H9 (cell line): Measurements from ENCODE around the gene RNF40. TPM values are rescaled to one million over a fixed set of nuclear protein-coding genes. Genes with fewer than 3 reads are reported as not detected.

ENCODE experiments used
- DNase-seq: peaks from one replicate; pipeline ENCODE4 v3.0.0-alpha.2; 2017
- H2AFZ ChIP-seq: one replicate; pipeline ENCODE4 v1.6.1; 2013; ENCODE audit warnings: mild to moderate bottlenecking, low read length, control low read depth, moderate library complexity
- H2AK5ac ChIP-seq: 2 replicates; pipeline ENCODE4 v1.6.1; 2013; ENCODE audit warnings: low read length, control low read depth, mixed read lengths; ENCODE audit not compliant: insufficient read length
- H2BK120ac ChIP-seq: one replicate; pipeline ENCODE4 v1.6.1; 2013; ENCODE audit warnings: low read depth, mild to moderate bottlenecking, low read length, control low read depth, inconsistent platforms; ENCODE audit not compliant: poor library complexity, severe bottlenecking
- H2BK12ac ChIP-seq: 2 replicates; pipeline ENCODE4 v1.6.1; 2013; ENCODE audit warnings: low read length, control low read depth, mixed read lengths, low read depth; ENCODE audit not compliant: insufficient read length
- H2BK15ac ChIP-seq: 2 replicates; pipeline ENCODE4 v1.6.1; 2013; ENCODE audit warnings: low read depth, low read length, control low read depth
- H2BK20ac ChIP-seq: one replicate; pipeline ENCODE4 v1.6.1; 2013; ENCODE audit warnings: low read depth, mild to moderate bottlenecking, low read length, control low read depth, inconsistent platforms; ENCODE audit not compliant: poor library complexity, severe bottlenecking
- H2BK5ac ChIP-seq: 2 replicates; pipeline ENCODE4 v1.6.1; 2013; ENCODE audit warnings: low read length, control low read depth, mixed read lengths; ENCODE audit not compliant: insufficient read length
- H3K14ac ChIP-seq: 2 replicates; pipeline ENCODE4 v1.6.1; 2013; ENCODE audit warnings: low read length, control low read depth; ENCODE audit not compliant: insufficient read depth
- H3K18ac ChIP-seq: 2 replicates; pipeline ENCODE4 v1.6.1; 2013; ENCODE audit warnings: low read depth, mild to moderate bottlenecking, mixed read lengths, low read length, control low read depth; ENCODE audit not compliant: insufficient read length
- H3K23ac ChIP-seq: 2 replicates; pipeline ENCODE4 v1.6.1; 2013; ENCODE audit warnings: low read length, control low read depth, mixed read lengths, low read depth; ENCODE audit not compliant: insufficient read length
- H3K23me2 ChIP-seq: 2 replicates; pipeline ENCODE4 v1.6.1; 2013; ENCODE audit warnings: low read depth, mild to moderate bottlenecking, mixed read lengths, low read length, control low read depth; ENCODE audit not compliant: insufficient read length, poor library complexity, severe bottlenecking
- H3K27ac ChIP-seq: 2 replicates; pipeline ENCODE4 v1.5.1; 2013; ENCODE audit warnings: low read length, control low read depth, mixed read lengths, low read depth; ENCODE audit not compliant: insufficient read length
- H3K27me3 ChIP-seq: 2 replicates; pipeline ENCODE4 v1.6.1; 2013; ENCODE audit warnings: low read length, control low read depth, inconsistent platforms; ENCODE audit not compliant: insufficient read depth
- H3K4ac ChIP-seq: 2 replicates; pipeline ENCODE4 v1.6.1; 2013; ENCODE audit warnings: low read depth, mild to moderate bottlenecking, control low read depth, inconsistent platforms, low read length, moderate library complexity
- H3K4me1 ChIP-seq: 2 replicates; pipeline ENCODE4 v1.6.1; 2013; ENCODE audit warnings: low read length, control low read depth, inconsistent platforms; ENCODE audit not compliant: insufficient read depth
- H3K4me2 ChIP-seq: 2 replicates; pipeline ENCODE4 v1.6.1; 2013; ENCODE audit warnings: low read length, control low read depth, mixed read lengths; ENCODE audit not compliant: insufficient read length, insufficient read depth
- H3K56ac ChIP-seq: 2 replicates; pipeline ENCODE4 v1.6.1; 2013; ENCODE audit warnings: low read depth, mild to moderate bottlenecking, mixed read lengths, low read length, control low read depth; ENCODE audit not compliant: insufficient read length
- H3K79me1 ChIP-seq: 2 replicates; pipeline ENCODE4 v1.6.1; 2013; ENCODE audit warnings: low read depth, mild to moderate bottlenecking, moderate library complexity, low read length, control low read depth, inconsistent platforms; ENCODE audit not compliant: insufficient read depth, poor library complexity, severe bottlenecking
- H3K79me2 ChIP-seq: 2 replicates; pipeline ENCODE4 v1.6.1; 2013; ENCODE audit warnings: low read length, control low read depth, inconsistent platforms; ENCODE audit not compliant: insufficient read depth
- H3K9ac ChIP-seq: 2 replicates; pipeline ENCODE4 v1.6.1; 2013; ENCODE audit warnings: low read length, control low read depth, mixed read lengths; ENCODE audit not compliant: insufficient read length; ENCODE audit errors: extremely low read depth
- H3K9me3 ChIP-seq: one replicate; pipeline ENCODE4 v1.6.1; 2013; ENCODE audit warnings: low read depth, low read length, inconsistent platforms; ENCODE audit not compliant: control insufficient read depth
- H3T11ph ChIP-seq: one replicate; pipeline ENCODE4 v1.6.1; 2013; ENCODE audit warnings: mild to moderate bottlenecking, low read length, control low read depth, inconsistent platforms
- H4K20me1 ChIP-seq: one replicate; pipeline ENCODE4 v1.6.1; 2013; ENCODE audit not compliant: control insufficient read depth, insufficient read length, insufficient read depth
- H4K5ac ChIP-seq: 2 replicates; pipeline ENCODE4 v1.6.1; 2013; ENCODE audit warnings: low read depth, mild to moderate bottlenecking, mixed read lengths, low read length, control low read depth; ENCODE audit not compliant: insufficient read length
- H4K8ac ChIP-seq: replicated peaks from 2 replicates; pipeline ENCODE4 v1.6.1; 2013; ENCODE audit warnings: low read length, control low read depth, mixed read lengths, low read depth; ENCODE audit not compliant: insufficient read length
- H4K91ac ChIP-seq: 2 replicates; pipeline ENCODE4 v1.6.1; 2013; ENCODE audit warnings: low read depth, mild to moderate bottlenecking, moderate library complexity, mixed read lengths, low read length, control low read depth; ENCODE audit not compliant: insufficient read length
- H3K27ac Mint-ChIP-seq, 3 experiments: 2 replicates in 2 of 3; 3 replicates in 1 of 3; pipeline ENCODE4 v1.8.0; 2020 to 2021; ENCODE audit warnings: mixed read lengths in 3 of 3, mild to moderate bottlenecking in 1 of 3, moderate library complexity in 1 of 3
- H3K27me3 Mint-ChIP-seq: 2 replicates; pipeline ENCODE4 v1.8.0; 2021; ENCODE audit warnings: low read depth, mild to moderate bottlenecking, moderate library complexity, mixed read lengths
- H3K36me3 Mint-ChIP-seq, 3 experiments: 2 replicates in 2 of 3; 3 replicates in 1 of 3; pipeline ENCODE4 v1.8.0; 2020 to 2021; ENCODE audit warnings: low read depth in 3 of 3, mixed read lengths in 3 of 3; ENCODE audit not compliant: insufficient read depth in 1 of 3
- H3K4me1 Mint-ChIP-seq, 2 experiments: 2 replicates each; pipeline ENCODE4 v1.8.0; 2020; ENCODE audit warnings: mixed read lengths in 2 of 2
- H3K4me3 Mint-ChIP-seq, 2 experiments: 2 replicates in 1 of 2; 3 replicates in 1 of 2; pipeline ENCODE4 v1.8.0; 2020 to 2021; ENCODE audit warnings: mild to moderate bottlenecking in 2 of 2, mixed read lengths in 2 of 2, moderate library complexity in 1 of 2
- H3K9me3 Mint-ChIP-seq, 2 experiments: 2 replicates in 1 of 2; 3 replicates in 1 of 2; pipeline ENCODE4 v1.8.0; 2020; ENCODE audit warnings: mild to moderate bottlenecking in 2 of 2, mixed read lengths in 2 of 2, moderate library complexity in 1 of 2
- WGBS: extraction: QIAGEN DNeasy Blood & Tissue Kit; methylation state at CpG from one replicate; pipeline ENCODE4 v1.1.7; 2013; ENCODE audit warnings: missing lambda C conversion rate, low lambda C conversion rate, mixed read lengths; ENCODE audit not compliant: insufficient read length; ENCODE audit errors: extremely low coverage; 5-methylcytosine and 5-hydroxymethylcytosine counted together
- total RNA-seq: library from RNA; stranded (reverse); gene quantifications from 2 replicates; pipeline ENCODE4 v1.2.1, GENCODE V29; 2021
- TF ChIP-seq, protein P1 (sequence below): fragments of 200-600 bp; sonication (generic); conservative IDR thresholded peaks from 3 replicates; pipeline ENCODE4 v1.8.0; 2021; ENCODE audit warnings: antibody characterized with exemption, mild to moderate bottlenecking

The RNF40 gene
- total RNA-seq, 1 experiment from 2014 or later, result 103 TPM

DNA sequence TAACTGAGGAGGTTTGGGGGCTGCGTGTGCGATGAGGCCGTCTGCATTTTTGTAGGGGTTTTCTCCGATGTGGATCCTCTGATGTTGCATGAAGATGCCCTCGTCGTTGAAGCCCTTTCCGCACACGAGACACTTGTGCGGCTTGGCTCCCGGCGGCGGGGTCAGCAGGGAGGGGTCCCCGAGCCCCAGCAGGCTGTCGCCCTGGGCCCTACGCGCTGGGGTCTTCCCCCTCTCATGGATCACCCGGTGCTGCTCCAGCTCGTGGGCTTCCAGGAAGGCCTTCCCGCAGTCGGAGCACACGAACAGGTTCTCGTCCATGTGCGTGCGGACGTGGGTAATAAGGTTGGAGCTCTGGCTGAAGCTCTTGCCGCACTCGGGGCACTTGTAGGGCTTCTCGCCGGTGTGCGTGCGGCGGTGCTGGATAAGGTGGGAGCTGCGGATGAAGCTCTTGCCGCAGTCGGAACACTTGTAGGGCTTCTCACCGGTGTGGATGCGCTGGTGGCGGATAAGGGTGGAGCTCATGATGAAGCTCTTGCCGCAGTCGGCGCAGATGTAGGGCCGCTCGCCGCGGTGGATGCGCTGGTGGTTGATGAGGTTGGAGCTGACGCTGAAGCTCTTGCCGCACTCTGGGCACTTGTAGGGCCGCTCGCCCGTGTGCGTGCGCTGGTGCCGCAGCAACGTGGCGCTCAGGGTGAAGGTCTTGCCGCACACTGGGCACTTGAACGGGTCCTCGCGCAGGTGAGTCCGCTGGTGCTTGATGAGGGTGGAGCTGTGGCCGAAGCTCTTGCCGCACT, 20.6 kb downstream of the RNF40 start:
- no peak overlapping the region for H3K23ac ChIP-seq
- no peaks in the 10 kb centered on the region for H3K27me3 ChIP-seq
- no peak overlapping the region for H4K8ac ChIP-seq
- peaks cover 5% of the 10 kb centered on the region for H3K79me1 ChIP-seq
- Mint-ChIP-seq H3K4me3 (no peak overlapping the region), H3K36me3 (peaks cover 14 to 36% (median 26%) of the 10 kb centered on the region in 3 experiments; a peak in 6 of 7 replicates), H3K9me3 (no peaks in the 10 kb centered on the region), H3K27ac (no peak overlapping the region), H3K27me3 (no peaks in the 10 kb centered on the region), H3K4me1 (peaks cover 19 to 29% of the 10 kb centered on the region in 2 experiments)
- no peak overlapping the region for H2BK15ac ChIP-seq
- H3K56ac ChIP-seq, result no peak overlapping the region
- peaks cover 3% of the 10 kb centered on the region; the same call in 1 of the 2 replicates for H3K79me2 ChIP-seq
- no peak overlapping the region for H2BK120ac ChIP-seq
- H3K27ac ChIP-seq, result no peak overlapping the region
- H3K9me3 ChIP-seq, result no peaks in the 10 kb centered on the region
- no peak overlapping the region for H3T11ph ChIP-seq
- no peak overlapping the region for H4K5ac ChIP-seq
- peaks cover 3% of the 10 kb centered on the region for H4K20me1 ChIP-seq
- no peak overlapping the region for H3K9ac ChIP-seq
- H2BK20ac ChIP-seq, result no peak overlapping the region
- H2AK5ac ChIP-seq, result no peak overlapping the region
- H2BK12ac ChIP-seq, result no peak overlapping the region
- TF ChIP-seq, protein P1, sequence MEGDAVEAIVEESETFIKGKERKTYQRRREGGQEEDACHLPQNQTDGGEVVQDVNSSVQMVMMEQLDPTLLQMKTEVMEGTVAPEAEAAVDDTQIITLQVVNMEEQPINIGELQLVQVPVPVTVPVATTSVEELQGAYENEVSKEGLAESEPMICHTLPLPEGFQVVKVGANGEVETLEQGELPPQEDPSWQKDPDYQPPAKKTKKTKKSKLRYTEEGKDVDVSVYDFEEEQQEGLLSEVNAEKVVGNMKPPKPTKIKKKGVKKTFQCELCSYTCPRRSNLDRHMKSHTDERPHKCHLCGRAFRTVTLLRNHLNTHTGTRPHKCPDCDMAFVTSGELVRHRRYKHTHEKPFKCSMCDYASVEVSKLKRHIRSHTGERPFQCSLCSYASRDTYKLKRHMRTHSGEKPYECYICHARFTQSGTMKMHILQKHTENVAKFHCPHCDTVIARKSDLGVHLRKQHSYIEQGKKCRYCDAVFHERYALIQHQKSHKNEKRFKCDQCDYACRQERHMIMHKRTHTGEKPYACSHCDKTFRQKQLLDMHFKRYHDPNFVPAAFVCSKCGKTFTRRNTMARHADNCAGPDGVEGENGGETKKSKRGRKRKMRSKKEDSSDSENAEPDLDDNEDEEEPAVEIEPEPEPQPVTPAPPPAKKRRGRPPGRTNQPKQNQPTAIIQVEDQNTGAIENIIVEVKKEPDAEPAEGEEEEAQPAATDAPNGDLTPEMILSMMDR, result no peak
- peaks cover 10% of the 10 kb centered on the region for H3K23me2 ChIP-seq
- WGBS, result no CpG with 5 or more reads among the region's 63 CpGs
- no peak overlapping the region for H2AFZ ChIP-seq
- H4K91ac ChIP-seq, result no peak overlapping the region
- no peak overlapping the region for H3K4ac ChIP-seq
- no peak overlapping the region for H3K18ac ChIP-seq
- H3K4me1 ChIP-seq, result no peaks in the 10 kb centered on the region
- H2BK5ac ChIP-seq, result no peak overlapping the region
- no peak for DNase-seq
- H3K4me2 ChIP-seq, result no peak overlapping the region
- H3K14ac ChIP-seq, result no peak overlapping the region
